HG02885 (cell line): ENCODE measurements around the gene EDRF1.

Experiments used
- ATAC-seq: cut with Tn5 transposase; IDR thresholded peaks from one replicate; pipeline ENCODE4 v1.9.1; 2021; ENCODE audit warnings: mild to moderate bottlenecking; ENCODE audit not compliant: unreplicated experiment, poor library complexity

Gene EDRF1

DNA sequence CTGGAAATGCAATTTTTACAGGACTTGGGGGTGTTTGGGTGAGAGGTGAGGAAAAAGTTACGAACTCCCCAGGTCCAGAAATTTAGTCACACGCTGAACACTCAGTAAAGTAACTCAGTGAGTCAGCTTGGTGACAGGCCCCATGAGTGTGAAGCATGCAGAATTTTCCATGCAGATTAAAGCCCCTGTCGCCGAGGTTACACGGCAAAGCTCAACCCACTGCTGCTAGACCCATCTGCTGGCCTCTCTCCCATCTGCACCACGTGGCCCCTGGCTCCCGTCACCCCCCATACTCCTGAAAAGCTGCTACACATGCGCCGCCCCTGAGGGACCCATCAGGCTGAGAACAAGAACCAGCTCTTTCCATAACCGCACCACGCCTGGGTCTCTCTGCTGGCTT, 63.1 kb downstream of the EDRF1 start:
- ATAC-seq = no peak

DNA sequence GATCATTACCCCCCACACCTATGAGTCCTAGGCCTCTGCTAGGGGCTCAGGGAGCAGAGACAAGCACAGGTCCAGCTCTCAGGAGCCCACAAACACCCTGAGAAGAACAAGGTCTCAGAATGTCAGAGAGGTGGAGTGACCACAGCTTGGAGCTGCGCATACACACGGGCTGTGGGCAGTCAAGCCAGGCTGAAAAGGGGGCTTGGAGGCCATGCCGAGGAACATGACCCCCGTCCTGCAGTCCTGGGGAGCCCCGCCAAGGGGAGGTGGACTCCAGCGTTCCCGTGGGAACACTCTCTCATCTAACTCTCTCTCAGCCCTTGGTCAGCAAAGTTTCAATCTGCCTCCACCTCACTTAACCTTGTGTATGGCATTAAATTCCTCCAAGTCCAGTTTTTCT, 63.9 kb downstream of the EDRF1 start:
- ATAC-seq = no peak

DNA sequence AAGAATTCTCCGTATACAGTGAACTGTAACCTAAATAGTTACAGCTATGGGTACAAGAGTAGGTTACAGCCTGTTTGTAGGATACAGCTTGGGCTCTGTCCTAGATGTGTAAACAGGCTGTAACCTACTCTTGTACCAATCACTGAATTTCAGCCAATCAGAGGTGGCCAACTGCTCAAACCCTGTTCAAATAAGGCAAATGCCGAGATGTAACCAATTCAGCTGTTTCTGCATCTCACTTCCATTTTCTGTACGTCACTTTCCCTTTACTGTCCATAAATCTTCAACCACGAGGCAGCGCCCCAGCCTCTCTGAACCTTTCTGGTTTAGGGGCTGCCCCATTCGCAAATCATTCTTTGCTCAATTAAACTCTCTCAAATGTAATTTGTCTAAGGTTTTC, 64.4 kb downstream of the EDRF1 start:
- peak; percentile 76 for ATAC-seq

DNA sequence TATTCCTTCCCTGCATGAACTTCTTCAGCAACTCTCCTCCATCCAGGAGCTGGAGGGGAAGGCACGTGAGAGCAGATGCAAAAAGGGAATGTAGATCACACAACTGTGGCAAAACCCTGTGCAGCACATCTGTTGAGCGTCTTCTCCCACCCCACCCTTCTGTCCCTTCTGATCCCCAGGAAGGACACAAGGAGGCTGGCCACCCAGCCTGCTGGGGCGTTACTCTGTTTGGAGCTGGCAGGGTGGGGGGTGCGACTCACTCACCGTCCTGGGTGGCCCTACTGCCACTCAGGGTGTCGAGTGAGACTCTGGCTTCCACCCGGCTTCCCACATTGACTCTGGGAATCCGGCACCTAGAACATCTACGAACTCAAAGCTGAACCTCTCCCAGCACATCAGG, 66.3 kb downstream of the EDRF1 start:
- no peak for ATAC-seq

DNA sequence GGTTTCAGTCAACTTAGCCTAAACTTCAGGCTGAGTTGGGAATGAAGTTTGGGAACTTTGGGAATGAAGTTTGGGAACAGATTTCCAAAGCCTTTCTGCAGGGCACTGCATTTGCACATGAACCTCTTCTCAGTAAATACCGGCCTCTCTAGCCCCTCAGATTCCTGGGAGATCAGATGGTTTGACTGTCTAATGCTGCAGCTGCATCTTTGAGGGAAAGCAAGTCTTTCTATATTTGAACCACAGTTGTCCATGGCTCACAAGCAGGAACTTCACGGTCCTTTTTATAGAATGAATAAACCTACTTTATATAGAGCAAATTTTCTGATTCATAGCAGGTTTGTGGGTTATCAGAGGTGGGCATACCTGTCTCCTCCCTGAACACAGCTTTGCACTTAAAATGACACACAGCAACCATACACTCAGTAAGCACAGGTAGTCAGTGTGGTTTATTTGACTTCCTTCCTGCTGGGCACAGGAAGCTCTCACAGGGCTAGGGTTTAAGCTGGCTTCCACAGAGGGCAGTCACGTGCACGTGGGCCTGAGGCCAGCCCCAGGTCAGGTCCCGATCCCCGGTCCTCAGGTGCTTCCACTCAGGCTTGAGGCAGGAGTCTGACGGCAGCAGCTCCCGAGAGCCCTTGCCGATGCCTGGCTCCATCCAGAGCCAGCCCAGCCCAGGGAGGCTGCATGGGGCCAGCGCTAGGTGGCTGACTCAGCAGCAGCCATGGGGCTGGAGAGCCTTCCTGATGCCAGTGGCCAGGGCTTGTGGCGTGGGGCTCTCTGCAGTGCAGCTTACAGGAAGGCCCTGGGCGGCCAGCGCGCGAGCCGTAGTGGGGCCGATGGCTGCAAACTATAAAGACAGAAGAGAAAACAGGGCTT, 68.9 kb downstream of the EDRF1 start:
- ATAC-seq = no peak

DNA sequence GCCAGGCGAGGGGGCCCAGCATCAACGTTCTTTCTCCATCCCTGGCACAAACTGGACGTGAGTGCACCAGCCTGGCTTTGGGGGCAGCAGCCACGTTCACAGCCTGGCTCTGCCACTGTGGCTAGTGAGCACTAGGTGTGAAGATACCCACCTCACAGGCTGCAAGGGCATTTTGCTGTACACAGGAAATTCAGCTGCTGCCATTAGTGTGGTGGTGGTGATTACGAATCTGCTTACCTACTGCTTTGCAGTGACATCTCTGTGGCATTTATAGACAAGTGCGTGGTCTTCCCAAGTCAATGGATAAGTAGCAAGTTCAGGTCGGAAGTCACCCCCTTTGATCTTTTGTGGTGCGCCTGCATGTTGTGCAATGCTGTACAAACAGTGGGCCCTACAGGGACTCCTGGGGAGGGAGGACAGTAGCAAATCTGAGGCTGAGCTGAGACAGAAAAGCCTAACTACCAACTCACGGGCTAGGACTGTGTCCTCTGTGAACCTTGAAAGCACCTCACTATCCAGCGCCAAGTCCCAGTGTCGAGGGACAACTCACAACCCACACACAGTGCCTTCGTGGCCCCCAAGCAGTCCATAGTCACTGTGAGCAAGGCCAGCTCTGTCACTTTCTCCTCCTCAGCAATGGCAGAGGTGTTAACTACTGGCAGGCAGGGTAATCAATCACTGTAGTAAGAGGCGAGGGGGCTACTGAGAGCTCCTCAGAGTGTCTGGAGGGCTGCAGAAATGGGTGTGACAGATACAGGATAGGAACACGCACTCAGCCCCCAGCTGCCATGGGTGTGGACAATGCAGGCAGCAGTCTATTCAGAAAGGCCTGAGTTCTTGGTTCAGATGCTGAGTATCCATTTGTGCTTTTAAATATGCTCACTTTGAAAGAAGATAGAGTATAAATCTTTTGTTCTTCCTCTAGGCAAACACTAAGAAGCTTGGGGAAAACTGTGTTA, 73.1 kb downstream of the EDRF1 start:
- ATAC-seq = no peak

DNA sequence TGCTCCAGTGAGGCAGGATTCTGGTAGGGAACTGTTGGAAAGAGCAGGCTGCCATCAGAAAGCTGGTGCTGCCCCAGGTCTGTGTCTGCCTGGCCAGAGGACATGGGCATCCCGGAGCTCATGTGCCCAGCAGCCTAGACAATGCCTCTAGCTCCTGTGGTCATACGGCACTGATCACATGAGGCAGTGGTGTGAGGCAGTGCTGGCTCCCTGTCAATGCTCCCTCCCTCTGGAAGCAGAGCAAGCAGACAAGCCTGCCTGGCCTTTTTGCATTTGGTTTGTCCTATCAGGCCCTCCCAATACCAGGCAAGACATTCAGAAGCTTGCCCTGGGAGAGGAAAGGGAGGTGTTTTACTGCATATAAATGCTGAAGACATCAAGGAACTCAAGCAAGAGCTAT, 75.6 kb downstream of the EDRF1 start:
- ATAC-seq = no peak

DNA sequence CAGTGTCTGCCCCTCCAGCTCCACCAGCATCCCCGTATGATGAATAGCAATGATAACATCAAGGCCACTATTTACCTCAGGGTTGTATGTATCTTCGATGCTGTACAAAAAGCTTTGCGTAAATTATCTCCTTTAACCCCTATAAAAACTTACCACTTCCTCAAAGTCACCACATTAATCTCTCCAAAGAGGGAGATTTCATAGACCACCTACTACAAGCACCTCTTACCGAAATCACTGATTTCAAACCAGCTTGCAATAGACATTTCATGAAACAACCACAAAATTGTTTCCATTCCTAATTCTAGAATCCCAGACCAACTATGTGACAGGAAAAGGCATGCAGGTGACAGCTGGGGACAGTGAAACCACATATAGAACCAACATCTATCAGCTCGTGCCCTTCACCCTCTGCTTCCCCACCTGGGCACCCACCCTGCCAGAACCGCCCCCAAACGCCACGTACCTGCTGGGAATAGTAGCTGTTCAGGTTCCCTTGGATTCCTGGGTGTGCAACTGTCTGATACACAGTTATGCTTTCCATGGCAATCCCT, 76.2 kb downstream of the EDRF1 start:
- ATAC-seq = no peak

DNA sequence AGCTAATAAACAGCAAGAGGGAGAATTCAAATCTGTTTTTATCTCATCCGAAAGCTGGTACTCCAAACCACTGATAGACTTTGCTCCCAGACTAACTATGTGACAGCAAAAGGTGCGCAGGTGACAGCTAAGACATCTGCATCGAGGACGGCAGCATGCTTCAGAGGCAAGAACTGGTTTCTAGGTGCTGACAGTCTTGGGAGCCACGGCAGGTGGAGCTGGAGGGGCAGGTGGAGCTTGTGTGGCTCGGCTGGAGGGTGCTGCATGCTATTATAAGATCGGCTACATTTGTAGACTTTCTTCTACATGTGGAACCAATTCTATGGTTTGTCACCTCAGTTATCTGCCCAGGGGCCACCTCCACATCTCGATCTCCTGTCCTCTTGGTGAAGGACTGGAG, 77.9 kb downstream of the EDRF1 start:
- no peak for ATAC-seq

DNA sequence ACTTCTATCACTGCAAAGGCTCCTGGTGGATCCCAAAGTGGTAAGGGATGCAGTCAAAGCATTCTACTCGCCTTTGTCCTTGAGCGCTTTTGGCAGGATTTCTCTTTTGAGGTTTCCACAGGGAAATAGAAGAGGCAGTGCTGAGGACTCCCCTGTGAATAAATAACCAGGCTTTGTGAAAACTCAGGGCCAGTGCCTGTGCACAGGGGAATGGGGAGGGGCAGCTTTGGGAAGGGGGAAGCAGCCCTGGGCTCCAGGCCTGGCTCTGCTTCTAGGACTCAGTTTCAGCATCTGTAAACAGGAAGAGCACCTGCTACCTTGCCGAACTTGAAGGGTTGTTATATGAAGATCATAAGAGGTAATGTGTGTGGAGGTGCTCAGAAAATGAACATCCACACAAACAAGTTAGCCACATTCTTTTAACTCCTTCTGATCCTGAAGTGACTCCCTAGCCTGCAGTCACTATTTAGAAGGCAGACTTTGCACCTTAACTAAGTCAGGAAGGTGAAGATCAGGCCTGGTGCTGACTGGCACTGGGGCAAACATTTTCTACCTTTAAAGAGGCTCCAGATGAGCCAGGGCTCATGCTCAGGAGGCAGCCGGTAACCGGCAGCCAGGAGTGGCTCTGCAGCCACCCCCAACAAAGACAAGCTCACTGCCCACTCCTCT, 78.6 kb downstream of the EDRF1 start:
- no peak for ATAC-seq

DNA sequence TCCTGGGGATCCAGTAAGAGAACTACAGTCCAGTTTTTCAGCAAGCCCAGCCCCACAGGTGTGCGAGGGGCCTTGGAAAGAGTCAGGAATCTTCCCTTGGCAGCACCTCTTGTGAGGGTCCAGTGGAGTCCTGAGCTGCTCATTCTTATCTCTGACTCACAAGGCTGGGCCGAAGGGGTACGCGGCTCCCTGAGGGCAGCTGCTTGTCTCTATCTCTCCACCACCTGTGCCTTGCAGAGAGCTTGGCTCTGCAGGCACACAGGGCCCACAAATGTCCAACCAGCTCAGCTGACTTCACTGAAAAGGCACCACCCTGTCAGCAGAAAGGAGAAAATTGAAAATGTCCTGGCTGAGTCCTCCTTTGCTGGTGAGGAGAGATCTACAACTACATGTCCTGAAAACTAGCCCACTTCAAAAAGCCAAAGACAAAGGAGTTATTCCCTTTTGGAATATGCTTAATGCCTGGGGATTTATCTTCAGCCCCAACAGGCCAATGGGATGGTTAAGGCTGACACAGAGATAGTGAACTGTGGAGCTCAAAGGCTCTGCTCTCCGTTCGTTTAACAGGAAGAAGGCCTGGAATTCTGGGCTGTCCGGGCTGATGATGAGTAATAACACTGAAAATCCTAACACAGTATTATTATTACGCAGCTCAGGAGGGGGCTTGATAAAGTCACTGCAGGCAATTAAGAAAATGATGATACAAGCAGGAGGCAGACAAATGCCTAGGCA, 80.1 kb downstream of the EDRF1 start:
- ATAC-seq = no peak

DNA sequence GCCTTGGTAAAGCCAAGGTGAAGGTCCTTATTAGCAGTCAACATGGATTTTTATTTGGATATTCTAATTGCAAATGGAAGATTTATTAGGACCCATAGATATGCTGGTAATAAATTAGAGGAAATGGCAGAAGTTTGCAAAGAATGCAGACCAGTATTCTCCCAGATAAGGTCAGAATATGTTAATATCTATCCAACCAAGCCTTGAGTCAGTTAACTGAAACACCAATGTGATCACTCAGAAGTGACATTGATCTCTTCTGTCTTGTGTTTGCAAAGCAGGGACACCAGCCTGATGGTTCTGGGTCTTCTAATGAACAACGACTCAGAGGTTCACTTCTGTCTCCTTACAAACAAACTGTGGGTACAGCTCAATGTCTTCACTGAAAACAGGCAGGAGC, 82.1 kb downstream of the EDRF1 start:
- no peak for ATAC-seq

DNA sequence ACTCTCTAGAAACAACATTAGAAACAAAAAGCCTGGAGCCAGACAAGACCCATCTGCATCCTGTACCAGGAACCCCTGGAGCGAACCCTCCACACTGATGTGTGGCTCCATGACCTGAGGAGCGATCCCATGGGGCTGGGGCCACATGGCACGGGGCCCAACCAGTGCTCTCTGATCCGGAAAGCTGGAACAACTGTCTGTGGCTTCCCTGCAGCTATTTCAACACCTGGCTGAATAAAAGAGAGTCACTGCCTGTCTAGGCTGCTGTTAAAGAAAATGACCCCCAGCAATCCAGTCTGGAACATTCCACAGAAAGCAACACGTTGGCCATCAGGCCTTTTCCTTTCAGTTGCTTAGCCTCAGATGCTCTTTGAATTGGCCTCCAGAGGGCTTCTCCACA, 82.6 kb downstream of the EDRF1 start:
- ATAC-seq = no peak

DNA sequence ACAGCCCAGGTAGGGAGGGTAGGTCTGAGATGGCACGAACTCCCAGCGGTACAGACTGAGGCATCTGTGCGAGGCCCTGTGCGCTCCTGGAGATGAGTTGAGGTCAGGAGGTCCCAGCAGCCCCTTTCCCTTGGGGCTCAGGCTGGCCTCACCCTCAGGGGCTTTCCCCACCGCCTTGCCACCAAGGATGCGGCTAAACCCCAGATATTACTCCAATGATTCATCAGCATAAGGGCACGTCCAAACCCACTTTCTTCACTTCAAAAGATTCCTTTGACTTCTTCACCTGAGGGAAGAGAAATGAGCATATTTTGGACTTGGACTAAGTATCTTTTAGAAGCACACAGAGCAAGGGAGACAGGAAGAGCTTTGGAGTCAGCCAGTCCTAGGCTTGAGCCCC, 83.2 kb downstream of the EDRF1 start:
- no peak for ATAC-seq

DNA sequence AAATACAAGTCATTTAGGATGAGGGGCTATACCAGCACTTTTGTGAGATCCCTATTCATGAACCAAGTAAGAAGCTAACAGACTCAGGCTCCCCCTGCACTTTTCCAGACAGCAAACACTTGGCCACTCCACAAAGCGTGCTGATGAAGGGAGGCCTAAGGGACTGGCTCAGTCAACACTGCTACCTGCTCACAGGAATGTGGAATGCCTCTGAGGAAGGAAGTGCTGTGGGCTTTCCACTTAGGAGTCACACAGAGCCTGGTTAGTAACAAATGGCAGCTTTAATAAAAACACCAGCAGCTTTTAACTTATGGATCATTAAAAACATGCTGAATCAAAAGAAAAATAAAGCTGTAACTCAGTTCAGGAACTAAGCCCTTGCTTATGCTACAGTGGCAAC, 88.5 kb downstream of the EDRF1 start:
- no peak for ATAC-seq

DNA sequence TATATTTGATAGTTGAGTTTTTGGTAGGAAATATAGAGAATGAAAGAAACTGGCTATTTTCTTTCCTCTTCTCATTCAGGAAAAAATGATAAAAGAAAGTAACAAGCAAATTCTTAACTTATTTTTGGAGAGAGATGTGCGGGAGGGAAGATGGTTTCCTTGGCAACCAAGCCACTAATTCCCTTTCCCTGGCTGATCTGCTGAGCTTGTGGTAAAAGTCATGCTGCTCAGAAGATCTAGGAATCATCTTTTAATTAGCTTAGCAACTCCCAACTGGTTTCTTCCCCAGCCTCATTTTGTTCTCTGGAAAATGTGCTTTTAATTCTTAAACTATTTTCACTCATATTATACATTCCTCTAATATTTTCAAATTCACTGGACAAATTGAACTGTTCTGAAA, 91.7 kb downstream of the EDRF1 start:
- no peak for ATAC-seq

DNA sequence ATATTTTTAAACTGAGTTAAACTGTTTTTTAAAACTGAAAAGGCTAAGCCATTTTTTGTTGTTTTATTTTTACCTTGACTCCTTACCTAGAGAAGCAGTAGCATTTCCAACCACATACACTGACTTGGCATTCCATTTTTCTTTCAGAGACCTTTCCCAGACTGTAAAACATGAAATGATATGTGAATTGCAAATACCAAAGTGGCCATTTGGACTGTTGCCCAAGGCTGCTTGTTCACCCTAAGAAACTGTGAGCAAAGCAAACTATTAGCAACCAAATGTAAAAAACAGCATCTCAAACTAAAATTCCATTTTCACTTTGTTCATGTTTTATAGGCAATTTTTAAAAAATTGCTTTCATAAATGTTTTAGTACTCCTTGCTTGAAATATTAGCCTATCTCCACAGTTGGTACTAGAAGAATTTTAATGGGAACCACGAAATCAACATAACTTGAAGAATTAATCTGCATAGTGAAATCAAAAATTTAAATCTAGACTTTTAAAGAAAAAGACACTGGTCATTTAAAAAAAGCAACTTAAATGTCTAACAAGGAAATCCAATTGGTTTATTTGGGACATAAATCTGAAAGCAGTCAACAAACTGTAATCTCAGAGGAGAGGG, 92.7 kb downstream of the EDRF1 start:
- ATAC-seq = no peak
